Measurements from ENCODE around the gene FSD2.

DNA sequence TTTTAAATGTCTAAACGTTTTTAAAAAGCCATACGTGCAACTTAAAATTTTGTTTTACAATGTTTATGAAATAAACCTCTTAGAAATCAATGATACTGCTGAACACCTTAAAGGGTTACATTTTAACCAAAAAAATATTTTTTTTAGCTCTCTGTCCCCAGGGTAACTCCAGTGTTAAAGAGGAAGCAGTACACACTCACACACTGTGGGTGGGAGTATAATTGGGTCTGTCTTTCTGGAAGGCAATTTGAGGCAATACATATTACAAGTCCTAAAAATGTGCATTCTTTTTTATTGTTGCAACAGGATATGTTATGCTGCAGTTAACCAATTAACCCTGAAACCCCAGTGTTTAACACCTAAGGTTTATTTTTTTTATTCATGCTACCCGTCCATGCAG lies 37.7 kb upstream of the FSD2 start:
- no peak for TF ChIP-seq POLR2A (IDR thresholded peaks at IDR 0.05)
- TF ChIP-seq CTCF (IDR thresholded peaks at IDR 0.05) = no peak
- no peak for TF ChIP-seq EP300 (IDR thresholded peaks at IDR 0.05)
- TF ChIP-seq POLR2AphosphoS5 (IDR thresholded peaks at IDR 0.05) = no peak

Measured in upper lobe of left lung (tissue), 4 donors.